Mesothelial cell of epicardium (in vitro differentiated cells): ENCODE data around the gene NOP9. TPM values are rescaled to one million over a fixed set of nuclear protein-coding genes. Genes with fewer than 3 reads are reported as not detected.

Experiments
- DNase-seq, 2 experiments: peaks; one replicate each; pipeline ENCODE4 v3.0.0; 2021; ENCODE audit warnings: low spot score in 2 of 2; ENCODE audit not compliant: unreplicated experiment in 2 of 2
- H3K27ac Mint-ChIP-seq: 2 replicates; pipeline ENCODE4 v1.8.0; 2021; ENCODE audit warnings: mixed read lengths
- H3K27me3 Mint-ChIP-seq: 2 replicates; pipeline ENCODE4 v1.8.0; 2021; ENCODE audit warnings: low read depth, mixed read lengths
- H3K36me3 Mint-ChIP-seq: 2 replicates; pipeline ENCODE4 v1.8.0; 2021; ENCODE audit warnings: mixed read lengths
- H3K4me1 Mint-ChIP-seq: 2 replicates; pipeline ENCODE4 v1.8.0; 2021; ENCODE audit warnings: mixed read lengths
- H3K4me3 Mint-ChIP-seq: 2 replicates; pipeline ENCODE4 v1.8.0; 2021; ENCODE audit warnings: mild to moderate bottlenecking, moderate library complexity, mixed read lengths
- H3K9me3 Mint-ChIP-seq: 2 replicates; pipeline ENCODE4 v1.8.0; 2021; ENCODE audit warnings: mixed read lengths
- total RNA-seq: library from RNA; stranded (reverse); gene quantifications from 3 replicates; pipeline ENCODE4 v1.2.1, GENCODE V29; 2021
- TF ChIP-seq, protein P1 (sequence below): fragments of 200-600 bp; sonication (generic); IDR thresholded peaks from one replicate; pipeline ENCODE4 v1.5.0; 2021; ENCODE audit warnings: antibody characterized with exemption; ENCODE audit not compliant: unreplicated experiment

NOP9 gene
- total RNA-seq, 1 donor from 2014 or later: 30.8 TPM

- no peak for DNase-seq
- H3K4me1 Mint-ChIP-seq: peaks cover 16% of the 10 kb centered on the region
- no peak overlapping the region for H3K27ac Mint-ChIP-seq
- no peaks in the 10 kb centered on the region for H3K9me3 Mint-ChIP-seq
- TF ChIP-seq, protein P1, sequence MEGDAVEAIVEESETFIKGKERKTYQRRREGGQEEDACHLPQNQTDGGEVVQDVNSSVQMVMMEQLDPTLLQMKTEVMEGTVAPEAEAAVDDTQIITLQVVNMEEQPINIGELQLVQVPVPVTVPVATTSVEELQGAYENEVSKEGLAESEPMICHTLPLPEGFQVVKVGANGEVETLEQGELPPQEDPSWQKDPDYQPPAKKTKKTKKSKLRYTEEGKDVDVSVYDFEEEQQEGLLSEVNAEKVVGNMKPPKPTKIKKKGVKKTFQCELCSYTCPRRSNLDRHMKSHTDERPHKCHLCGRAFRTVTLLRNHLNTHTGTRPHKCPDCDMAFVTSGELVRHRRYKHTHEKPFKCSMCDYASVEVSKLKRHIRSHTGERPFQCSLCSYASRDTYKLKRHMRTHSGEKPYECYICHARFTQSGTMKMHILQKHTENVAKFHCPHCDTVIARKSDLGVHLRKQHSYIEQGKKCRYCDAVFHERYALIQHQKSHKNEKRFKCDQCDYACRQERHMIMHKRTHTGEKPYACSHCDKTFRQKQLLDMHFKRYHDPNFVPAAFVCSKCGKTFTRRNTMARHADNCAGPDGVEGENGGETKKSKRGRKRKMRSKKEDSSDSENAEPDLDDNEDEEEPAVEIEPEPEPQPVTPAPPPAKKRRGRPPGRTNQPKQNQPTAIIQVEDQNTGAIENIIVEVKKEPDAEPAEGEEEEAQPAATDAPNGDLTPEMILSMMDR: no peak
- no peaks in the 10 kb centered on the region for H3K27me3 Mint-ChIP-seq
- H3K36me3 Mint-ChIP-seq: peaks cover 13% of the 10 kb centered on the region
- no peak overlapping the region for H3K4me3 Mint-ChIP-seq
These were observed 33.1 kb upstream of the NOP9 start for GRCh38 chr14:24266344-24267244.

DNA sequence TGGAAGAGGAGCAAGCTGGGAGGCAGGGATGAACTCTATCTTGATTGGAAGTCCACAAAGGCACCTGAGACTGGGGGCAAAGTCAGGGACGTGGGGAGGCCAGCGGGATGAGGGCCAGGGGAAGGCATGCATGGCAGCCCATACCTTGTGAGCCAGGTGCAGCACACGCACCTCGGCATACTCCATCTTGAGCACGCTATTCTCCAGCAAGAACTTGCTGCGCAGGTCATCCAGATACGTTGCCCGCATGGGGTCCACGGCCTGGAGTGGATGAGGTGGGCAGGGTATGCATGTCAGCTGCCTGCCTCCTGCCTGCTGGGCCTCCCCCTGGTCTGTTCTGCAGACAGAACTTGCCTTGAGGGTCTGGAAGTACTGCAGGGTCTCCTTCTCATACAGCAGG, 32.1 kb upstream of the NOP9 start:
- Mint-ChIP-seq H3K4me1 (peaks cover 25% of the 10 kb centered on the region), H3K9me3 (no peaks in the 10 kb centered on the region), H3K27ac (no peak overlapping the region), H3K4me3 (no peak overlapping the region), H3K36me3 (peaks cover 13% of the 10 kb centered on the region), H3K27me3 (no peaks in the 10 kb centered on the region)
- TF ChIP-seq, protein P1: no peak
- DNase-seq: no peak

GRCh38 chr14:24268225-24268624, 31.4 kb upstream of the NOP9 start:
- DNase-seq: no peak
- H3K4me1 Mint-ChIP-seq: peaks cover 27% of the 10 kb centered on the region
- peaks cover 13% of the 10 kb centered on the region for H3K36me3 Mint-ChIP-seq
- H3K27me3 Mint-ChIP-seq: no peaks in the 10 kb centered on the region
- no peaks in the 10 kb centered on the region for H3K9me3 Mint-ChIP-seq
- no peak overlapping the region for H3K27ac Mint-ChIP-seq
- TF ChIP-seq, protein P1: no peak
- no peak overlapping the region for H3K4me3 Mint-ChIP-seq

- TF ChIP-seq, protein P1: no peak
- no peak overlapping the region for H3K4me3 Mint-ChIP-seq
- peaks cover 27% of the 10 kb centered on the region for H3K4me1 Mint-ChIP-seq
- H3K36me3 Mint-ChIP-seq: peaks cover 13% of the 10 kb centered on the region
- no peak overlapping the region for H3K27ac Mint-ChIP-seq
- no peaks in the 10 kb centered on the region for H3K27me3 Mint-ChIP-seq
- no peaks in the 10 kb centered on the region for H3K9me3 Mint-ChIP-seq
- no peak for DNase-seq
These were observed 30.3 kb upstream of the NOP9 start for GRCh38 chr14:24269368-24269767.

- TF ChIP-seq, protein P1: no peak
- Mint-ChIP-seq H3K27ac (no peak overlapping the region), H3K36me3 (peaks cover 13% of the 10 kb centered on the region), H3K27me3 (no peaks in the 10 kb centered on the region), H3K4me1 (peaks cover 24% of the 10 kb centered on the region), H3K9me3 (no peaks in the 10 kb centered on the region), H3K4me3 (peak overlapping the region; percentile 84)
- DNase-seq: no peak
These were observed 29.6 kb upstream of the NOP9 start for GRCh38 chr14:24269910-24270536.
